ENCODE data around the gene ADCY5.
"Not testable (repeated sequence)": the region's sequence is repeated elsewhere in the genome, so short reads cannot be mapped to it uniquely, and the experiment has no call there.

Gene ADCY5

DNA sequence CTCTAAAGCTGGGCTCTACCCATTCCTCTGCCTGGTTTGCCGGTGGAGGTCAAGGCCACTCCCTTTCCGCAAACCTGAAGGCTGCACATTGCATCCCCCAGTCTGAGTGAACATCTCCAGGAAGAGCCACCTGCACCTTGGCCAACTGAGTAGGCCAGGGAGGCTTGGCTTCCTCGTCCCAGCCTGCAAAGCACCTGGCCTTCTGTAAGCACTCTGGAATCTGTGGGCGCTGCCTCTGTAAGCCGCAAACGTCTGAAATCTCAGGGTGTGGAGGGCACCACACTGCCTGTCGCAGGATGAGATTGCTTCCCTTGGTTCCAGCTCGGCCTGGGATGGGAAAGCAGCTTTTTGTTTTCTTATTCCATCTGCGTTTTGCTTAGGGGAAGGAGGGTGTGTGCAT lies 165.8 kb downstream of the ADCY5 start:
- DNase-seq = no peak

DNA sequence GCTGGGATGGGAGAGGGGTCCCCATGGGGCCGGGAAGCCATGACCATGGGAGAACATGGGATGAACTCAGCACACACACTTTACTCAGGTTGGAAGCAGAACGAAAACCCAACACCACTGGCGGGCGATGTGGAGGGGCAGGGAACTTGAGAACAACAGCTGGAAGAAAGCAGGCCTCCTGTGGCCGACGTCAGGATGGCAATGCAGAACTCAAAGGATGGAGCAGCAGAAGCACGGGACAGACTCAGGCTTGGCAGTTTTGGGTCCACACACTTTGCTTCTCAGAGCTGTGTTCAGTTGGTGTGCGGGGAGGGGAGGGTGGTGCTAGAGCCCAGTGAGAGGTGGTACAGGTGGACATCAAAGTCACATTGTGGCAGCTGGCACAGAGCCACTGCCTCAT lies 166.4 kb downstream of the ADCY5 start:
- DNase-seq = no peak

DNA sequence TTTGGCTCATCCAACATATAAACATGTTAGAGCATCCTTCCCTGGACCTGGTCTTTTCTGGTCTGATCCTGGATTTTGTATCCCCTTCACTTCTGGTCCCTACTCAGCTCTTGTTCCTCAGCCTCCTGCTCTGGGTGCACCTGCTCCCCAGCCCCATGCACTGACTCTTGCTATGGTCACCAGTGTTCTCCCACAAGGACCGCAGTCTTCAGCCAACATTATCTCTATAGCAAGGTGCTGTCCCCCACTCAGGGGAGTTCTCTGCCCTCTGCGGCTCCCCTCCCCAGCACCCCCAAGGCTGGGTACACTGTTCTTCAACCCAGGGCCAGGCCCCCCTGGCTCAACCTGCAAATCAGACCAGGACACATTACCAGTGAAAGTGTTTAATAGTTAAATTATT lies 167.0 kb downstream of the ADCY5 start:
- DNase-seq = no peak

DNA sequence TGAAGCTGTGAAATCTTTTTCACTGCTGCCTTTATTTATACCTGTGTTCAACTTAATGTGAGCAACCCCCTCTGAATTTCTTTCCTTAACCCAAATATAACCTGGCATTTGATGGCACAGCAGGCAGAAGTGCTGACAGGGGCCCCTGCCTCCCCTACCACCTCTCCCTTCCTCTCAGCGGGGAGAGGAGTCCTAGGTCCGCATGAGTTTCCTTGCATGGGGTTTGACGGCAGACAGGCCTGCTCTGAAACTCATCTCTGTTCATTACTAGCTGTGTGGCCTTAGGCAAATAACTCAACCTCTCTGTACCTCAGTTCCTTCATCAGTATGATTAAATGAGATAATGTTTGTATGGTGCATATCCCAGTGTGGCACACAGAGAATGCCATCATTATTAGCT lies 167.5 kb downstream of the ADCY5 start:
- no peak for DNase-seq

DNA sequence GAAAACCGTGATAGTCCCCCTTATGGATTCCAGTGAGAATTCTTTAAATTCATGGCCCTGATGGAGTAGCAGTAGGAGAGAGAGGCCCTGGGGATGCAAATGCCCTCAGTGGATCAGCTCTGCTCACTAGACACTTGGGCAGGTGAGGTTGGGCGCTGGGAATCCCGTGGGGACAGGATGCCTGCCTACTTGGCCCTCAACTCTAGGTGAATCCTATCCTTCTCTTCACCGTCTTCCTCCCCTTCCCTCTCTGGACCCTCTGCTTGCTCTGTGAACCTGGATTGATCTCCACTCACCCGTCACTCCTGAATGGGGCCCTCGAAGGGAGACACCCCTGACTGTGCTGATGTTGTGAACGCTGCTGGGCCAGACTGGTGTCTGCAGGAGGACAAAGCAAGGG lies 169.8 kb downstream of the ADCY5 start:
- no peak for DNase-seq

DNA sequence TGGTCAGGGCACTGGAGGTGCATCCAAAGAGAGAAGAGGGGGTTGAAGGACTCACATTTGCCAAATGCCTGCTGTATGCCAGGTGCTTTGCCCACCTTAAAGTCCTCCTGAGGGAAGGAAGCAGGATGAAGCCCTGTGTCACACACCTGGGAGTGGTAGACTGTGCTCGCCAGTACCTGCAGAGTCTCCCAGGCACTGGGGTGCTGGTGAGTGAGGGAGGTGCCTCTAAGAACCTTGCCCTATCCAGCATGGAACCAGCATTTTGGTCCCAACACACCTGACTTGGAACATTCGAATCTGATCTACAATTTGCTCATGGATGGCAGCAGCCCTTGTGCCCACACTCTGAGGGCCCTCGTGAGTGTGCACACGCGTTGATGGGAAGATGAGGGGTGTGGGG lies 170.4 kb downstream of the ADCY5 start:
- DNase-seq = no peak

DNA sequence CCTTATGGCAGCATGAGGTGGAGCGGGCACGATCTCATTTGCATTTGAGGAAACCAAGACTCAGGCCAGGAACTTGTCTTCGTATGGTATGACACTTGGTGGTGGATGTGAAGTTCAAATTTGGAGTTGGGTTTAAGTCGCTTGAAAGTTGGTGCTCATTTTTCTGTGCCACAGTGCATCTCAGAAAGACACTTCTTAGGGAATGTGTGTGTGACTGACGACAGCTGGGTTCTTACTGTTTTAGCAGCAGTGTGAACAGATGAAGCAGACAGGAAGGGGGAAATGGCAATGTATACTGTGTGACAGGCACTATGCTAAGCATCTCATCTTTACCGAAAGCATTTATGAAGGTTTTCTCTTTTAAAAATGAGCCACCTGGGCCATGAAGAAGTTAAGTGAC lies 171.8 kb downstream of the ADCY5 start:
- DNase-seq = no peak

DNA sequence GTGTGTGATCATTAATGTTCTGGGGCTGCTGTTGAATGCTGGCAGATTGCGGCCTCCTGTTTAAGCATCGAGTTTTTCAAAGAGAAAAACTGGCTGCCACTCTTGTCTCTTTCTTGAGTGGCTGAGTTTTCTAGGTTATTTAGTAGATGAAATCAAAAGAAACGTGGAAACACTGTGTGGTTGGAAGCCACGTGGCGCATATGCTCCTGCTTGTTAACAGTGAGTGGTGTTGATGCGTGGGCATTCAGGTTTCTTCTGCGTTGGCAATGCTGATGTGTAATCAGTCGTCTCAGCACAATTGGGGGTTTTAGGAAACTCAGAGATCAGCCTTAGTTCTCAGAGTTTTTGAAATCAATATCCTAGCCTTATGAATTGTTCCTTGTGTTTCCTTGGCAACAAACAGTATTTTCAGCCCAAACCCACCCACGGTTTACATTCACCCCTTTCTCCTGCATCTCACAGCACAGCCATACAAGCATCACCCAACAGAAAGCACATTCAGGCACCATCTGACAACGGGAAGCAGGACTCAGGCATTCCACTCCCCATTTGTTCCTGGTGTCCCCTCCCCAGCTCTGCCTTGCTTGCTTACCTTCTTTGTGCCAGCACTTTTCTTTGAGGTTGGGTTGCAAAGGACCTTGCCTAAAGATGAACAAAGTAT lies 172.4 kb downstream of the ADCY5 start:
- DNase-seq = no peak

DNA sequence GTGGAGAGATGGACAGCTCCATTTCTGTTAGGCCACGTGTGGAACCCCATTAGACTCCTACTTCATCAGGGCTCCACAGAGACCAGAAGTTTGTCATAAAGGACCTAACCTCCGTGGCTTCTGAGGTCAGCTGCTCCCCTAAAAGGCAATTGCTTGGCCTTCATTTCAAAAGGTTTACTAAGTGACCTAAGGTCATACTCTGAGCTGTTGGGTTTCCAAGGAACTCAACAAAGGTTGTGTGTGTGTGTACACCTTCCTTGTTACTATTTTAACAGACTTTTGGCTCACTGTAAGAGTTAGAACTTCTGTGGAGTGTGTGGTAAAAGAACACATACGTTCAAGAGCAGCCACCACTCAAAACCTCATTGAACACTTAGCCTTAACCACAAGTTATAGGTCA lies 173.2 kb downstream of the ADCY5 start:
- DNase-seq = no peak

DNA sequence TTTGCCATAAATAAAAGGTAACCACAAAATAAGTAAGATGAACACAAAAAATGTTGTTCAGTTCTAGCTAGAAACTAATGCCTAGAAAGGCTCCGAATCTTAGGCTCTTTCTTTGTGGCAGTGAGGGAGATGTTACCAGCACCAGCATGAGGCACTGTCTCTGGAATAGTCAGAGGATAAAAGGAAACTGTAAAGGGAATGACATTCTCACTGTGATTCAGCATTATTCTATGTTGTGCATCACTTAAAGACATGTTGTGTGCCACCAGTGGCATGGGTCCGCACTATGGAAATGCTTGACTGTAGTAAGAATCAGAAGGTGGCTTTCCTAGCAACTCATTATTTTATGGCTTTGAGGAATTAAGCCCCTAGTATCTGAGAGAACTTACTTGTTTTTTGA lies 176.3 kb downstream of the ADCY5 start:
- no peak for DNase-seq

DNA sequence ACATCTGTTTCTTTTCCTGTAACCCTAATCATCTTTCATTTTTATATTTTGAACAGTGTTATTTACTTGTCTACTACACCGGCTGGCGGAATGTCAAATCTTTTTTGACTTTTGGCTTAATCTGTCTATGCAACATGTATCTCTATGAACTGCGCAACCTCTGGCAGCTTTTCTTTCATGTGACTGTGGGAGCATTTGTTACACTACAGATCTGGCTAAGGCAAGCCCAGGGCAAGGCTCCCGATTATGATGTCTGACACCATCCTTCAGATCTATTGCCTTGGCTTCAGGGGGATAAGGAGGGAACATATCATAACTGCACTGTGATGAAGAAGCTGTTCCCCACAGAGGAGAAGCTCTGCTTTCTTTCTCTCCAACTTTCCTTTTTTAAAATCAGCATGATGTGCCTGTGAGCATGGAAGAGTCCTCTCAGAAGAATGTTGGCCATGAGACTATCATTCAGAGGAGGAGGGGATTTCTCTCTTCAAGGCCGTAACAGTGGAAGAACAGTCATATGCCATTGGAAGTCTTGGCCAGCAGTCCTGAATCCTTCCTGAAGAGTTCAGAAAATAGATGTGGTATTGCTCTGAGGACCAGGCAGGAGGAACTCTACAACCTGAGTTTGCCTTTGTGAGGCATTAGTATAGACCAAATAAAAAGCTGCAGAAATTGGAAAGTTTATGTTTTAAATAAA lies 177.3 kb downstream of the ADCY5 start:
- DNase-seq = no peak

DNA sequence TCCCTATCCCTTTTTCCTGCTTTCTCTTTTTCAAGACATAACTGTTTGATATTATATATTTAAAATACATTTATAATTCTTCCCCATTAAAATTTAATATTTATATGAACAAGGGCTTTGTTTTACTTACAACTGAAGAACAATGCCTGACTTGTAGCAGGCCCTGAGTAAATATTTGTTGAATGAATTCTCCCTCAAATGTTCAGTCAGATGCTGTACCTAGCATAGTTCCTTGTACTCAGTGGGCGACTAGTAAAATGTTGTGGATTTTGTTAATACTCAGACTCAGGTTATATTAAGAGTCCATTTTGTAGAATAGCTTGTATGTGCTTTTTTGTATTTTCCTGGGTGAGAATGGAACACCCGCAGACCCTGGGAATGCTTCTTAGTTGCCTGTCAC lies 178.1 kb downstream of the ADCY5 start:
- DNase-seq = no peak

DNA sequence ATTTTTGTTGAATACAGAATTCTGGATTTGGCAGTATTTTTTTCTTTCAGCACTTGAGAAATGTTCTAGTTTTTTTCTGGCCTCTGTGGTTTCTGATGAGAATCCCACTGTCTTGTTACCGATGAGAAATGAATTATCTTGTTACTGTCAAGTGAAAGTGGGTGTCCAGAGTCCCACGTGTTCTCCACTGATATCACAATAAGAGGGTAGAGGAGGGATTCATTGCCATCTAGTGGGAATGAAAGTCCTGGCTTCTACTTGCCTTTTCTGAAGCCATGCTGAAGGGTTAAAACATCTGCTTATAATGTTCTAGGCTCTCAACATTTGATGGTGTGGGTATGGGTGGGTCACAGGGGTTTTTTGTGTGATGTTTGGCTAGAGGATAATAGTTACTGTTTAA lies 181.1 kb downstream of the ADCY5 start:
- DNase-seq = no peak

DNA sequence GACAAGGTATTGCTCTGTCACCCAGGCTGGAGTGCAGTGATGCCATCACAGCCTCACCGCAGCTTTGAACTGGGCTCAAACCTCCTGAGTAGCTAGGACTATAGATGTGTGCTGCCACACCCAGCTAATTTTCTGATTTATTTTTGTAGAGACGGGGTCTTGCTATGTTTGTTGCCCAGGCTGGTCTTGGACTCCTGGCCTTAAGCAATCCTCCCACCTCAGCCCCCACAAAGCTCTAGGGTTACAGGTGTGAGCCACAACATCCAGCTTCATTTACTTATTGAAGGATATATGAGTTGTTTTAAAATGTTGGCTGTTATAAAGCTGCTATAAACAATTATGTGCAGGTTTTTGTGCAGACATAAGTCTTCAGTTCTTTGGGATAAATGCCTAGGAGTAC lies 184.9 kb downstream of the ADCY5 start:
- DNase-seq = no peak

DNA sequence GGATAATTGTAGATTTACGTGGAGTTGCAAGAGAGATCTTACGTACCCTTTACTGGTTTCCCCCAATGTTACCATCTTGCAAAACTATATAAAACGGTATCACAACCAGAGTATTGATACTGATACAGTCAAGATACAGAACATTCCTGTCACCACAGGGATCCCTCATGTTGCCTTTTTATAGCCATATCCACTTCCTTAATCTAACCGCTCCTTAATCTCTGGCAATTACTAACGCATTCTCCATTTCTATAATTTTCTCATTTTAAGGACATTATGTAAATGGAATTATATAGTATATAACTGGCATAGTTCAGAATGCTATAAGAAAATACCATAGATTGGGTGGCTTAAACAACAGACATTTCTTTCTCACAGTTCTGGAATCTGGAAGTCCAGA lies 186.0 kb downstream of the ADCY5 start:
- DNase-seq = no peak

DNA sequence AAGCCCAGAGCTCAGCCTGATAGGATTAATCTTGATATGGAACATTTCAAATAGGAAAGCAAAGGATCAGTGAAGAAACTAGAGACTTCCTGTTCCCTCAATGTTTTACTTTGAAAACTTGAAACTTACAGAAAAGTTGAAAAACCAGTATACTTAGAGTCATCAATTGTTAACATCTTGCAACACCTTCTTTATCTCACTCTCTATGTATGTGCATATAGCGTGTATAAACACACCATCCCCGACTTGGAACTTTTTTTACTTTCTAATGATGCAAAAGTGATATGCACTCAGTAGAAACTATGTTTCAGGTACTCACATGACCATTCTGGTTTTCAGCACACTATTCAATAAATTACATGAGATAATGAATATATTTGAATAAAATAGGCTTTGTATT lies 186.7 kb downstream of the ADCY5 start:
- DNase-seq = no peak

DNA sequence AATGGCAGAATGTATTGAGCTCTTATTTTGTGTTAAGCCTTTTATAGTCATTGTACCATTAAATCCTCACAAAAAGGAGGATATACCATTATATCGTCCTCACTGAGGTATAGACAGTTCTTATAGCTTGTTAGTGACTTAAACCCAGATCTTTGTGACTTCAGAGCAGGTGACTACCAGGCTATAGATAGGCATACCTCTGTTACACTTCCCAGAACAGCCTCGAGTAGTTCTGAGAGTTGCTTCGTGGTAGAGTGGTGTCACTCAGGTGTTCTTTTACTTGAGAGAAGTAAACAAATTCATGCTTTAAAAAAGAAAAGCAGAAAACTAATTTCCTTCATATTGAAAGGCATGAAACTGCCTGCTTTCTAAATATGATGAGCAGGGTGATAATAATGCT lies 187.2 kb downstream of the ADCY5 start:
- DNase-seq = no peak

DNA sequence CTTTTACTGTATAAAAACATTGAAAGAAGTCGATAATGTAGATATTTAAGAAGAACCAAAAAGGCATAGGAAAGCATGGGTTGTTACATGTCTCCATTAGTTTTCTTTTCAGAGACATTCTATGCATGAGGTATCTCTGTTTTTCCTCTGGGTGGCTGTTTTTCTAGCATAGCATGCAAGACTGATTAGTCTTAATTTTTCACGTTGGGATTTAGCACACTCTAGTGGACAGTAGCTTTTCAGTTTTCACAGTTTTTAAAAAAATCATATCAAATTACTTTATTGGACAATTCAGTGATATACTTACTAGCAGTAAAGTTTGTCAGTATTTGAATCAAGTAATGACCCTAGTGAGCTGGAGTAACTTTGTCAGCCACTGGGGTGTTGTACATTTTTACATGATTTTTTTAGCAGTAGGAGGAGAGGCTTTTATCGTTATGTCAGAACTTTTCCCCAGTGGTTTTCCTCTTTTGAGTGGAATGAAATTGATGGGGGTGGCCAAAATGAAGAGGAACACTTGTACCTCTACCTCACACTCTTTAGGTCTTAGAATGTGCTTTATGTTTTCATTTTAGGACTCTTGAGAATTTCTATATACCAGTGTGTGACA lies 190.0 kb downstream of the ADCY5 start:
- no peak for DNase-seq

DNA sequence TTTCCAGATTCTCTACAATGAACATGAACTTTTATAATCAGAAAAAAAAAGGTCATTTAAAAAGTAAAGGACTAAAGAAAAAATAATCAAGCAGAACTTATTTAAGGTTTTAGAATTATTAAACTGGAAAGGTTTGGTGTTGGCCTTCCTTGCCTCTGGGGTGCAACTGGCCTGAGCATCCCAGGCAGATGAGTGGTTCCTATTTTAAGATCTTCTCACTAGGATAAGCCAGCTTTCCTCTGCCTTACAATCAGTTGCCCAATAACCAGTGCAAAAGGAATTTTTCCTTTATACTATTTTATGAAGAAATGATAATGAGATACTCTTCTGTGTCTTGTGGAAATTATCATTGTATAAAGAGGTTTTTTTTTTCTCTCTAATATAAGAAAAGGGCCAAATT lies 190.5 kb downstream of the ADCY5 start:
- no peak for DNase-seq

DNA sequence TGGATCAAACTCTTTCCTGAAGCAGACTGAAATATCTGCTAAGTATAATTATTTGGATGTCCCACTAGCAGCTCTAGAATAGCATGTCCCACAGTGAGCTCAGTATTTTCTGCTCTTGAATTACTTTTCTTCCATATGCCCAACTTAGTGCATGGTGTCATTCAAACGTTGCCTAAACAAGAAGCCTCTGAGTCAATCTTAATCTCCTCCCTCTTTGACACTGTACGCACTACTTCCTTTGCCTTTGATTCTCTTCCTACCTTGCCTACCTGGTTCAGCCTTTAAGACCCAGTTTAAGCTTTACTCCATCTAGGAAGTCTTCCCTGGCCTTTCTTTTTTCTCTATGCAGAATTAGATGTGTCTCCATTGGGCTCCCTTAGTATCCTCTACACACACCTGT lies 192.6 kb downstream of the ADCY5 start:
- DNase-seq = no peak

DNA sequence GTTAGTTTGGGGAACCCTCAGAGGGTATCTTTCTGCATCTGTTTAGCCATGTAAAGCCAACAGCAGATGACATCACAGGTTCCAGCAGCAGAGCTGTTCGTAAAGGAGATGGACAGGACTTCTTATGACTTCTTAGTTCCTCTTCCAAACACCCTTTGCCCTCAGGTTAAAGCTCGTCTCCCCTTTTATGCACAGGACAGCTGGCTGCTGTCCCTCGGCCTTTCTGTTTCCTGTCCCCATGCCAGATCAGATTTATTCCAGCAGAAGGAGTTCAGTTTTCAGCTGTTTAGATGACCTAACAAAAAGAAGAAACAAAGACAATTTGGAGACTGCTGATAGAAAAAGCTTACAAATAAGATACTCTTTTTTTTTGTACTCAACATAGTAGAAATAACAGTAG lies 202.0 kb downstream of the ADCY5 start:
- no peak for DNase-seq

DNA sequence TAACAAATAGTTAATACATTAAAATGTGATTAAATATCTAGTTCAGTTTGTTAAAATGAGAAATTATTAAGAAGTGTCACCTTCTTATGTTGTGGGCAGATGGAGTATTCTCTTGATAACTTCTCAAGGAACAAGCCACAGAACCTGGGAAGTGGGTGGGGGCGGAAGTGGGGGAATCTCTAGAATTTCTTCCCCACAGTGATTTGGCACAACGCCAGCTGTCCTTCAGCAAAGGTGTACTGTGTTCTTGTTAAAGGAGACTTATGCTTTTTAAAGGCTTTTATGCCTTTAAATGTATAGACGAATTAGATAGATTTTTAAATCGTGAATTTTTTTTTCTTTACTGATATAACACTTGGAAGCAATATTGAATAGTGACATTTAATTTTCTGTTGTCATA lies 204.8 kb downstream of the ADCY5 start:
- no peak for DNase-seq

DNA sequence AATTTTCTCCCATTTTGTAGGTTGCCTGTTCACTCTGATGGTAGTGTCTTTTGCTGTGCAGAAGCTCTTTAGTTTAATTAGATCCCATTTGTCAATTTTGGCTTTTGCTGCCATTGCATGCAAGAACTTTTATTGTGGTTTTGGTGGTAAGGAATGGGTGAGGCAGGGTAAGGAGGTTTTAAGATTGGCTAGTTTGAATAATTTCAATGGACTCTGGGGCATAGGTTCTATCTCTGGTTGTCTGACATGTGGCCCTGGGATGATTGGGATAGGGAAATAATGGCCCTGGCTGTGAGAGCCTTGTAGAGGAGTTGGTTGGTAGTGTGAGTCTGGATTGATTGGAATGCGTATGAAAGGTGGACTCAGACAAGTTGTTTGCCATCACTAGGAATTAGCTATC lies 209.1 kb downstream of the ADCY5 start:
- DNase-seq = no peak

DNA sequence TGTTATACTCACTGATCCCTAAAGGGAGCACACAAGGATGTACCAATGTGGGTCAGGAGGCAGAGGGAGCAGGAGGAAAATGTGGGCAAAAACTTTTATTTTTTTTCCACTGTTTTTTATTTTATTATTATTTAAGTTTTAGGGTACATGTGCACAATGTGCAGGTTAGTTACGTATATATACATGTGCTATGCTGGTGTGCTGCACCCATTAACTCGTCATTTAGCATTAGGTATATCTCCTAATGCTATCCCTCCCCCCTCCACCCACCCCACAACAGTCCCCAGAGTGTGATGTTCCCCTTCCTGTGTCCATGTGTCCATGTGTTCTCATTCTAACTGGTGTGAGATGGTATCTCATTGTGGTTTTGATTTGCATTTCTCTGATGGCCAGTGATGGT lies 209.7 kb downstream of the ADCY5 start:
- not testable (repeated sequence) for DNase-seq

DNA sequence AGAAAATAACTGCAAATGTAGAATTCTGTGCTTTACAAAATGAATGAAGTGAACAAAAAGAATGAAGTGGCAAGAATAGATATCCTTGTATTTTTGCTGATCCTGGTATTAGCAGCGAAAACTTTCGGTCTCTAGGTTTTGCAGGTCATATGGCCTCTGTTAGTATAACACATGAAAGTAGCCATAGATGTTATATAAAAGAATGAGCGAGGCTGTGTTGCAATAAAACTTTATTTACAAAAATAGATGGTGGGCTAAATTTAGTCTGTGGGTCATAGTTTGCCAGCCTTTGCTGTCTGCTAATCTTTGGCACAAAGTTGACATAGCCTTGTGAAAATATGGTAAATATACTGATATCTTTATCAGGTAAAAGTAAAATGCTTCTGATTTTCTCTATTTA lies 212.0 kb downstream of the ADCY5 start:
- no peak for DNase-seq

Data from GOT3 (cell line).